ENCODE measurements around the gene ELOVL5. TPM values are rescaled to one million over a fixed set of nuclear protein-coding genes. Genes with fewer than 3 reads are reported as not detected.

ELOVL5 gene
- total RNA-seq, 1 donor from 2014 or later, result 50.8 TPM

DNA sequence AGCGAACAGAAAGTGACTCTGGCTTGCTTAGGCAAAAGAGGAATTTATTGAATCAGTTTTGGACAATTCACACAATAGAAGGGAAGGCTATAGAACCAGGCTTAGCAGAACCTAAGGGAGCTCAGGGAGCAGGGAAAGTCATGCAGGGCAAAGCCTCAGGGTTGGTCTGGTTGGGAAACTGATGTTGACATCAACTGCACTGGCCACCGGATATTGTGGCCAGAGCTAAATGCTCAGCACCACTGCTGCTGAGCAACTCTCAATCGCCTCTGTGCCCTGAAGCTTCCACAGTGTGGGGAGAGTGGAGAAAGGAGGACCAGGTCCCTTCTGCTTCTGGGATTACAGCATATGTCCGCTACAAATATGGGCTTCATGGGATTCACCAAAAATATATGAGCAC, 106.8 kb downstream of the ELOVL5 start:
- no peak for DNase-seq (ENCODE audit: low read depth)

DNA sequence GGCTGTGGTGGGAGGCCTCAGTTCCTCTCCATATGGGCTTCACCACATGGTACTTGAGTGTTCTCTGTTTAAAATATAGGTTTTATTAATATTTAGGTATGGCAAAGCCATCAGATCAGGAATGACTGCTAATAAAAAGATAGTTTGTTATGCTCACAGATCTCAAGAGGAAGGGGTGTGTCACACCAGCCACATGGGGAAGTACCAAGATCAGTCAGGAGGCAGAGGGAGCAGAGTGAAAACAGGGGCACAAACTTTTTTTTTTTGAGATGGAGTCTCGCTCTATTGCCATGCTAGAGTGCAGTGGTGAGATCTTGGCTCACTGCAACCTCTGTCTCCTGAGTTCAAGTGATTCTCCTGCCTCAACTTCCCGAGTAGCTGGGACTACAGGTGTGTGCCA, 108.0 kb downstream of the ELOVL5 start:
- DNase-seq (ENCODE audit: low read depth), result no peak

DNA sequence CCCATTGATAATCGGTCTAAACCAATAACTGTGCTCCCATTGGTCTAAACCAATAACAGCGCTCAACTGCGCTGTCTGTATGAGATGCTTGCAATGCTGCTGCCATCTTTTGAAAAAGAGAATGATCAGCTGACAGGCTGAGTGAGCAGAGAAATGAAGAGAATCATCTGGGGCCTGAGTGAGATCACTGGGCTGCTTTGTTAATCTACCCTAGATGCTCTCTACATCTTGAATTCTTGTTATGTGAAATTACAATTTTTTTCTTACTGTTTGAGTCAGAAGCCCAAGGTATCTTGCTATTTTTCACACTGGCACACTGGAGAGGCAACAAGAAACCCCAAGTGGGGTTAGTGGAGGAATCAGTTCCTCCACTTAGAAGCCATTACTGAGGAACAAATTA, 108.6 kb downstream of the ELOVL5 start:
- no peak for DNase-seq (ENCODE audit: low read depth)

- DNase-seq (ENCODE audit: low read depth), result peak; percentile 55
Measured at GRCh38 chr6:53239526-53239925, 109.2 kb downstream of the ELOVL5 start.

GRCh38 chr6:53238311-53238710, 110.4 kb downstream of the ELOVL5 start:
- no peak for DNase-seq (ENCODE audit: low read depth)

GRCh38 chr6:53236241-53236640, 112.5 kb downstream of the ELOVL5 start:
- DNase-seq (ENCODE audit: low read depth), result no peak

- DNase-seq (ENCODE audit: low read depth), result no peak
Measured at GRCh38 chr6:53235508-53235907, 113.2 kb downstream of the ELOVL5 start.

DNA sequence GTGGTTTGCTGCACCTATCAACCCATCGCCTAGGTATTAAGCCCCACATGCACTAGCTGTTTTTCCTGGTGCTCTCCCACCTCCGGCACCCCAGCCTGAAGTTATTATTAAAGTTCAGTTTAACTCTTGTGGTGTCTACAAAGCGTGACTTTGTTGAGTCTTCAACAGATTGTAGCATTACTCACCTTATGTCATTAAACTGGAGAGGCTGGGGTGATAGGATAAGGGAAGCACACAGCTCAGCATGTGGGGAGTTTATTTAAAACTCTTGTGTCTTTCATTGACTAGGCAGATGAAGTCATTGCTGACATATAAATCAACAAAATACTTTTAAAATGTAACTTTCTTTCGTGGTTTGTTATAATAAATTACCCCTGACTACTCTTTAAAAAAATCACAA, 115.4 kb downstream of the ELOVL5 start:
- DNase-seq (ENCODE audit: low read depth), result no peak

- DNase-seq (ENCODE audit: low read depth), result peak; percentile 50
Measured at GRCh38 chr6:53230775-53231467, 117.8 kb downstream of the ELOVL5 start.

DNA sequence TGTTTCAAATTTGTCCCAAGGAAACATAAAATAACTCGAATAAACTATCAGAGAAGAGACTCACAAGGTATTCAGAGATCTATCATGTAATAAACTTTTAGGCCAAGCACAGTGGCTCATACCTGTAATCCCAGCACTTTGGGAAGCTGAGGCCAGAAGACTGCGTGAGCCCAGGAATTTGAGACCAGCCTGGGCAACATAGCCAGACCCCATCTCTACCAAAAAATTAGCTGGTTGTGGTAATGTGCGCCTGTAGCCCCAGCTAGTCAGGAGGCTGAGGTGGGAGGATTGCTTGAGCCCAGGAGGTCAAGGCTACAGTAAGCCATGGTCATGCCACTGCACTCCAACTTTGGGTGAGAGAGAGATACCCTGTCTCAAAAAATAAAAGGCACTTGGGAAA, 120.9 kb downstream of the ELOVL5 start:
- no peak for DNase-seq (ENCODE audit: low read depth)

DNA sequence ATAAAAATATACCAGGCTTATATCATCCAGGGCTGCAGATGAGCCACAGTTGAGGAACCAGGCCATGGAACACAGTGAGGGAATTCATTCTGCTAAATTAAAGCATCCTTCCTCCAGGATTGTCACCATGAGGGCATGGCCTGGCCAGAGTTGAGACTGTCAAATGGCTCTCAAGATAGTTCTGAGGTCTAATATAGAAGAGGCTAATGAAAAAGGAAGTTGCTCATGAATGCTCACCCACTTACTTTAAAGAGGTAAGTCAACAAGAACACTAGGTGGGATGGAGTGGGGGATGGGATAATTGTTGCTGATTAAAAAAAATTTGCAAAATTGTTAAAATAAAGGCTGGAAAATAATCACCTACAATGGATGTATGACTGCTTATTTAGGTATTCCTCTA, 128.1 kb downstream of the ELOVL5 start:
- no peak for DNase-seq (ENCODE audit: low read depth)

Small RNA genes lying within 50 kb of the gene (microRNA-seq; reads per million reads assigned to microRNA genes)
- gene MIR5685, result not detected

Other genes with a start within 250 kb of the ELOVL5 start
- gene GCM1, start 200.1 kb downstream of the ELOVL5 start, total RNA-seq, result not detected in 2 replicates
- gene GCLC, start 196.2 kb upstream of the ELOVL5 start, total RNA-seq, result 5.5 and 7.8 TPM in 2 replicates